CD4-positive, alpha-beta T cell treated with Interleukin-4 for 1 hour (primary cell): ENCODE data around the gene CENPB.
"Not testable (repeated sequence)": the region's sequence is repeated elsewhere in the genome, so short reads cannot be mapped to it uniquely, and the experiment has no call there.

Experiments used
- DNase-seq, 2 donors: peaks; one replicate each; pipeline ENCODE4 v3.0.0-alpha.2; 2020 to 2022

CENPB gene

GRCh38 chr20:3786665-3787323, at the start of gene CENPB:
TSS of gene CENPB (minus strand) at chr20:3786740. CDS start at chr20:3786483, 257 bp downstream.
- DNase-seq, result peak; percentile 87 to 91

GRCh38 chr20:3836132-3836531, 49.6 kb upstream of the CENPB start:
- no peak for DNase-seq

- DNase-seq, result not testable (repeated sequence)
Measured at GRCh38 chr20:3829891-3830290, 43.4 kb upstream of the CENPB start.

GRCh38 chr20:3828798-3829197, 42.3 kb upstream of the CENPB start:
- no peak for DNase-seq

- no peak for DNase-seq
Measured at GRCh38 chr20:3826420-3826819, 39.9 kb upstream of the CENPB start.

GRCh38 chr20:3825526-3825925, 39.0 kb upstream of the CENPB start:
- DNase-seq, result no peak

GRCh38 chr20:3823881-3824280, 37.3 kb upstream of the CENPB start:
- no peak for DNase-seq

GRCh38 chr20:3821996-3822395, 35.5 kb upstream of the CENPB start:
- DNase-seq, result no peak

GRCh38 chr20:3820901-3821727, 34.6 kb upstream of the CENPB start:
- no peak for DNase-seq

- peak; percentile 93 to 94 for DNase-seq
Measured at GRCh38 chr20:3820048-3820900, 33.7 kb upstream of the CENPB start, which contains the start of gene AP5S1. TSS of gene AP5S1 (plus strand) at chr20:3820547. CDS start at chr20:3822118, 1,571 bp downstream.

- no peak for DNase-seq
Measured at GRCh38 chr20:3819411-3820047, 33.0 kb upstream of the CENPB start.

GRCh38 chr20:3818155-3819151, 31.9 kb upstream of the CENPB start:
- peak in 1 of 2 donors; percentile 50 for DNase-seq

GRCh38 chr20:3815703-3816315, 29.3 kb upstream of the CENPB start:
- peak; percentile 34 to 56 for DNase-seq

- DNase-seq, result no peak
Measured at GRCh38 chr20:3814928-3815495, 28.5 kb upstream of the CENPB start.

- peak in 1 of 2 donors; percentile 34 for DNase-seq
Measured at GRCh38 chr20:3813848-3814581, 27.5 kb upstream of the CENPB start.

GRCh38 chr20:3812975-3813847, 26.7 kb upstream of the CENPB start:
- no peak for DNase-seq

GRCh38 chr20:3812259-3812681, 25.7 kb upstream of the CENPB start:
- no peak for DNase-seq

GRCh38 chr20:3811467-3812258, 25.1 kb upstream of the CENPB start:
- peak; percentile 90 to 91 for DNase-seq
